ENCODE data around the gene RNF215. TPM values are rescaled to one million over a fixed set of nuclear protein-coding genes. Genes with fewer than 3 reads are reported as not detected.
A peak's percentile ranks its signal among the peaks of the same experiment; 100 is the strongest.

The RNF215 gene
- total and polyA plus RNA-seq, 2 experiments from 2014 or later, result 7.2 to 18.1 TPM

GRCh38 chr22:30424534-30425326 lies 37.5 kb upstream of the RNF215 start:
- H3K4me2 ChIP-seq, result peak overlapping the region; percentile 80
- H3K27ac ChIP-seq, result peak overlapping the region; percentile 97
- 45% methylated on average over 20 of the region's 20 CpGs for WGBS (ENCODE audit: low lambda C conversion rate, missing lambda C conversion rate)
- peaks cover 43% of the 10 kb centered on the region for H3K4me1 ChIP-seq (ENCODE audit: insufficient read depth)
- peak; percentile 37 for DNase-seq (ENCODE audit: low spot score)
- H3K9me3 ChIP-seq (ENCODE audit: low read depth), result no peaks in the 10 kb centered on the region
- H2AFZ ChIP-seq, result peak overlapping the region; percentile 15
- peak overlapping the region; percentile 59 for H3K4me3 ChIP-seq
- no peak for TF ChIP-seq EZH2phosphoT487 (IDR thresholded peaks at IDR 0.05; ENCODE audit: low read depth, severe bottlenecking, unreplicated experiment)
- TF ChIP-seq, protein P1, sequence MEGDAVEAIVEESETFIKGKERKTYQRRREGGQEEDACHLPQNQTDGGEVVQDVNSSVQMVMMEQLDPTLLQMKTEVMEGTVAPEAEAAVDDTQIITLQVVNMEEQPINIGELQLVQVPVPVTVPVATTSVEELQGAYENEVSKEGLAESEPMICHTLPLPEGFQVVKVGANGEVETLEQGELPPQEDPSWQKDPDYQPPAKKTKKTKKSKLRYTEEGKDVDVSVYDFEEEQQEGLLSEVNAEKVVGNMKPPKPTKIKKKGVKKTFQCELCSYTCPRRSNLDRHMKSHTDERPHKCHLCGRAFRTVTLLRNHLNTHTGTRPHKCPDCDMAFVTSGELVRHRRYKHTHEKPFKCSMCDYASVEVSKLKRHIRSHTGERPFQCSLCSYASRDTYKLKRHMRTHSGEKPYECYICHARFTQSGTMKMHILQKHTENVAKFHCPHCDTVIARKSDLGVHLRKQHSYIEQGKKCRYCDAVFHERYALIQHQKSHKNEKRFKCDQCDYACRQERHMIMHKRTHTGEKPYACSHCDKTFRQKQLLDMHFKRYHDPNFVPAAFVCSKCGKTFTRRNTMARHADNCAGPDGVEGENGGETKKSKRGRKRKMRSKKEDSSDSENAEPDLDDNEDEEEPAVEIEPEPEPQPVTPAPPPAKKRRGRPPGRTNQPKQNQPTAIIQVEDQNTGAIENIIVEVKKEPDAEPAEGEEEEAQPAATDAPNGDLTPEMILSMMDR (IDR thresholded peaks at IDR 0.05; ENCODE audit: poor library complexity), result no peak
- TF ChIP-seq EZH2 (IDR thresholded peaks at IDR 0.05; ENCODE audit: borderline replicate concordance), result no peak
- H3K36me3 ChIP-seq (replicated peaks; ENCODE audit: insufficient read depth, low read depth), result no peaks in the 10 kb centered on the region
- H3K9me2 ChIP-seq (replicated peaks; ENCODE audit: insufficient read depth), result no peaks in the 10 kb centered on the region
- H3K27me3 ChIP-seq, result no peaks in the 10 kb centered on the region
- H3K79me2 ChIP-seq, result peaks cover 4% of the 10 kb centered on the region
- no peaks in the 10 kb centered on the region for H4K20me1 ChIP-seq (ENCODE audit: insufficient read depth, poor library complexity, severe bottlenecking)

DNA sequence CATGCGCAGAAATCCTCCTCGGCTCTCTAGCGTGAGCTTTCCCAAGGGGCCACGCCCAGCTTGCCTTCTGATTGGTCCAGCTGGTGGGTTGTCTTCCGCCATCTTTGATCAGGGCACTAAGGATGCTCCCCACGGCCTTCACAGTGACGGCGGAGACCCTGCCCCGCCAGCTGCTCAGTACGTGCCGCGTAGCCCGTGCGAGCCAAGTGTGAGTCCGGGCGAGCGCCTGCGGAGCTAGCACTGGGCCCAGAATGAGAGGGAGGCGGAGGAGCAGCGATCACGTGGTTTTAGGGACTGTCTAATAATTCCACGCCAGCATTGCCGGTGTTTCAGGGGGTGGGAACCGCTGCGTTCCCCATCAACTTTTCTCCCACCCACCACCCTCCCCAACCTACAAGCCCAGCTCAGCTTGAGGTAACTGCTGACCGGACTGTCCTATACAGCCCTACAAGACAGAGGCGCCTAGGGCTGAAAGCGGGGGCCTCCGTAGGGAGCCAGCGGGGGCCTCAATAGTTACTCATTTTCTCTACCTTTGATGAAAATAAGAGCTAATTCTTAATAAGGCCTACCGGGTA lies 36.8 kb upstream of the RNF215 start:
- H3K4me3 ChIP-seq, result peak overlapping the region; percentile 30
- peak overlapping the region; percentile 80 for H3K4me2 ChIP-seq
- no peaks in the 10 kb centered on the region for H3K27me3 ChIP-seq
- H3K27ac ChIP-seq, result peak overlapping the region; percentile 97
- TF ChIP-seq EZH2phosphoT487 (IDR thresholded peaks at IDR 0.05; ENCODE audit: low read depth, severe bottlenecking, unreplicated experiment) (no peak), EZH2 (IDR thresholded peaks at IDR 0.05; ENCODE audit: borderline replicate concordance) (no peak)
- TF ChIP-seq, protein P1 (IDR thresholded peaks at IDR 0.05; ENCODE audit: poor library complexity), result no peak
- no peaks in the 10 kb centered on the region for H4K20me1 ChIP-seq (ENCODE audit: insufficient read depth, poor library complexity, severe bottlenecking)
- H2AFZ ChIP-seq, result peak overlapping the region; percentile 15
- peaks cover 50% of the 10 kb centered on the region for H3K4me1 ChIP-seq (ENCODE audit: insufficient read depth)
- H3K9me3 ChIP-seq (ENCODE audit: low read depth), result no peaks in the 10 kb centered on the region
- H3K79me2 ChIP-seq, result peaks cover 4% of the 10 kb centered on the region
- peak; percentile 100 for DNase-seq (ENCODE audit: low spot score)
- H3K9me2 ChIP-seq (replicated peaks; ENCODE audit: insufficient read depth), result no peaks in the 10 kb centered on the region
- H3K36me3 ChIP-seq (replicated peaks; ENCODE audit: insufficient read depth, low read depth), result no peaks in the 10 kb centered on the region
- WGBS (ENCODE audit: low lambda C conversion rate, missing lambda C conversion rate), result 3% methylated on average over 31 of the region's 31 CpGs

DNA sequence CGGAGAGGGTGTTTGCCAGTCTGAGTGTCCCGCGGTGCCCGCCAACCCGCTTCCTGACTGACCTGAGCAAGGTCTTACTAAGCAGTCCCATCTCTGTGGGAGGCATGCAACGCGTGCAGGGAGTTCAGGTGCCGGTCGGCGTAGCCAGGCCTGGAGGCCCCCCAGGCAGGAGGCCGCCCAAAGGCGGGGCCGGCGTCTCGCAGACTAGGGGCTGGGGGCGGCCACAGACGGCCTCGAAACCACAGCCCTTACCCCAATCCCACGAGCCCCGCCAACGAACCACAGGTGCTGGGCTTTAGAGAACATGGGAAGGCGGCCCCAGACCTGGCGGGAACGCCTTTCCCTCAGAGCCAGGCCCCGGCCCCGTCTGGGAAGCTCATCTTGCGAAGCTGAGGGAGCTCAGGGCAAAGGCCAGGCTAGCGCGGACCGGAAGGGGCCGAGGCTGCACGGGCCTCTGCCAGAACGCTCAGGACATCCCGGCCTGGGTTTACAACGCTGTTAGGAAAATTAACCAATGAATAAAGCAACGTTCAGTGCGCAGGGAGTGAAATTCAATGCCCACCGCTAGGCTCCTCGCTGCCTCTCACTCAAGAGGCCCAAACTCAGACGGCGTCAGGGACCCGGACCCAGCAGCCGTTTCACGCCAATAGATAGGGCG lies 36.2 kb upstream of the RNF215 start:
- Histone ChIP-seq H3K79me2 (peaks cover 4% of the 10 kb centered on the region), H3K4me1 (ENCODE audit: insufficient read depth) (peaks cover 53% of the 10 kb centered on the region), H3K36me3 (replicated peaks; ENCODE audit: insufficient read depth, low read depth) (no peaks in the 10 kb centered on the region), H3K4me2 (peak overlapping the region; percentile 80), H3K4me3 (peak overlapping the region; percentile 18), H3K27ac (peak overlapping the region; percentile 97), H3K9me3 (ENCODE audit: low read depth) (no peaks in the 10 kb centered on the region), H3K27me3 (no peaks in the 10 kb centered on the region), H3K9me2 (replicated peaks; ENCODE audit: insufficient read depth) (no peaks in the 10 kb centered on the region), H2AFZ (peak overlapping the region; percentile 9), H4K20me1 (ENCODE audit: insufficient read depth, poor library complexity, severe bottlenecking) (no peaks in the 10 kb centered on the region)
- TF ChIP-seq, protein P1 (IDR thresholded peaks at IDR 0.05; ENCODE audit: poor library complexity), result no peak
- TF ChIP-seq EZH2phosphoT487 (IDR thresholded peaks at IDR 0.05; ENCODE audit: low read depth, severe bottlenecking, unreplicated experiment), result no peak
- no peak for TF ChIP-seq EZH2 (IDR thresholded peaks at IDR 0.05; ENCODE audit: borderline replicate concordance)
- 2% methylated on average over 44 of the region's 45 CpGs for WGBS (ENCODE audit: low lambda C conversion rate, missing lambda C conversion rate)
- peak; percentile 69 for DNase-seq (ENCODE audit: low spot score)

Measured in hepatocyte (in vitro differentiated cells).